OCI-LY1 (cell line): ENCODE data around the gene CRTC3.

Experiments
- CTCF ChIP-seq: fragments of 200-600 bp; sonication (generic), shearing (Covaris generic); IDR thresholded peaks from 2 replicates; pipeline ENCODE4 v1.5.1; 2017; ENCODE audit warnings: mild to moderate bottlenecking, antibody characterized with exemption, low read length, moderate library complexity, mixed read lengths
- EZH2 ChIP-seq: fragments of 200-600 bp; sonication (generic), shearing (Covaris generic); IDR thresholded peaks from 2 replicates; pipeline ENCODE4 v1.8.0; 2017; ENCODE audit warnings: borderline replicate concordance, mixed run types, mild to moderate bottlenecking, antibody characterized with exemption, low read length, moderate library complexity, mixed read lengths

- TF ChIP-seq CTCF, result no peak
- no peak for TF ChIP-seq EZH2
Measured at GRCh38 chr15:90629217-90629616, 99.5 kb downstream of the CRTC3 start.
